ENCODE measurements around the gene CST4.

DNA sequence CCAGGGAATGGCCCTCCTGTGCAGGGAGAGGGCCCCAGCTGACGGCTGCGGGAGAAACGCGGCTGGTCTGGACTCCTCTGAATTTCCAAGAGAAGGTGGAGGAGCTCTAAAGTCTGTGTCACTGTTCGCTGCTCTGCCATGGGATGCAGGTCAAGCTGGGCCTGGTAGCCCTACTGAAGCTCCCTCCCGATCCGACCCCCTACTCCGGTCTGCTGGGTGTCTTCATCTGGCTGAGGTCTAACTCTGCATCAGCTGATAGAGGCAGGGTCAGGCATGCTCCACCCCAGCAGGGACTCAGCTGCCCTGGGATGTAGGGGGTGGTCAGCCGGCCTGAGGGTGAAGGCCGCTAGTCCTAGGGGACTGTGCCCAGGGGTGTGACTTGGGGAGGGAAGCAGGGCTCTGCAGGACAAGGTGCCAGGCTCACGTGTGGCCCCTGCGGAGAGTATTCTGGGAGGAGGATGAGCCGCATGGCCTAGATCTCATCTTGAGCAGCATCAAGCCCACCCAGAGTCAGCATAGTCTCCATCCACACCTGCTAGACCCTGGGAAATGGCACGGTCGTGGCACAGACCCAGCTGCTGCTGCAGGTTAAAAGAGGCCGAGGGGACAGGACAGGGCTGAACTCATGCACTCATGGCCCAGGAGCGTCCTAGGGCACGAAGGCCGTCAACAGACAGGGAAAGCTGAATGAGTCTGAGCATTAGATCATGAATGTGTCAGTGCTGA, 52.5 kb downstream of the CST4 start:
- TF ChIP-seq POLR2A (IDR thresholded peaks at IDR 0.05; ENCODE audit: low read length) (no peak), GATA1 (IDR thresholded peaks at IDR 0.05; ENCODE audit: low read depth, low read length) (no peak)
